Measurements from ENCODE around the gene ABI3BP. TPM values are rescaled to one million over a fixed set of nuclear protein-coding genes. Genes with fewer than 3 reads are reported as not detected.

Gene ABI3BP
- total RNA-seq, 6 donors from 2014 or later: 46.1 to 130 (median 101) TPM

- ATAC-seq (ENCODE audit: low FRiP score in 2 of 2) (no peak), DNase-seq (no peak)
- Histone ChIP-seq H3K4me3 (no peak overlapping the region), H3K4me1 (no peaks in the 10 kb centered on the region), H3K27me3 (no peaks in the 10 kb centered on the region), H3K27ac (no peak overlapping the region), H3K36me3 (no peaks in the 10 kb centered on the region), H3K9me3 (no peaks in the 10 kb centered on the region)
- WGBS, 2 donors: 64 to 67% methylated on average over 10 of the region's 10 CpGs
- no peak for TF ChIP-seq POLR2AphosphoS5 (IDR thresholded peaks at IDR 0.05)
- no peak for TF ChIP-seq EP300 (IDR thresholded peaks at IDR 0.05)
- TF ChIP-seq, protein P1, sequence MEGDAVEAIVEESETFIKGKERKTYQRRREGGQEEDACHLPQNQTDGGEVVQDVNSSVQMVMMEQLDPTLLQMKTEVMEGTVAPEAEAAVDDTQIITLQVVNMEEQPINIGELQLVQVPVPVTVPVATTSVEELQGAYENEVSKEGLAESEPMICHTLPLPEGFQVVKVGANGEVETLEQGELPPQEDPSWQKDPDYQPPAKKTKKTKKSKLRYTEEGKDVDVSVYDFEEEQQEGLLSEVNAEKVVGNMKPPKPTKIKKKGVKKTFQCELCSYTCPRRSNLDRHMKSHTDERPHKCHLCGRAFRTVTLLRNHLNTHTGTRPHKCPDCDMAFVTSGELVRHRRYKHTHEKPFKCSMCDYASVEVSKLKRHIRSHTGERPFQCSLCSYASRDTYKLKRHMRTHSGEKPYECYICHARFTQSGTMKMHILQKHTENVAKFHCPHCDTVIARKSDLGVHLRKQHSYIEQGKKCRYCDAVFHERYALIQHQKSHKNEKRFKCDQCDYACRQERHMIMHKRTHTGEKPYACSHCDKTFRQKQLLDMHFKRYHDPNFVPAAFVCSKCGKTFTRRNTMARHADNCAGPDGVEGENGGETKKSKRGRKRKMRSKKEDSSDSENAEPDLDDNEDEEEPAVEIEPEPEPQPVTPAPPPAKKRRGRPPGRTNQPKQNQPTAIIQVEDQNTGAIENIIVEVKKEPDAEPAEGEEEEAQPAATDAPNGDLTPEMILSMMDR (IDR thresholded peaks at IDR 0.05): no peak
- no peak for TF ChIP-seq POLR2A (IDR thresholded peaks at IDR 0.05)
Observed at GRCh38 chr3:100915706-100916495, 77.3 kb downstream of the ABI3BP start.

DNA sequence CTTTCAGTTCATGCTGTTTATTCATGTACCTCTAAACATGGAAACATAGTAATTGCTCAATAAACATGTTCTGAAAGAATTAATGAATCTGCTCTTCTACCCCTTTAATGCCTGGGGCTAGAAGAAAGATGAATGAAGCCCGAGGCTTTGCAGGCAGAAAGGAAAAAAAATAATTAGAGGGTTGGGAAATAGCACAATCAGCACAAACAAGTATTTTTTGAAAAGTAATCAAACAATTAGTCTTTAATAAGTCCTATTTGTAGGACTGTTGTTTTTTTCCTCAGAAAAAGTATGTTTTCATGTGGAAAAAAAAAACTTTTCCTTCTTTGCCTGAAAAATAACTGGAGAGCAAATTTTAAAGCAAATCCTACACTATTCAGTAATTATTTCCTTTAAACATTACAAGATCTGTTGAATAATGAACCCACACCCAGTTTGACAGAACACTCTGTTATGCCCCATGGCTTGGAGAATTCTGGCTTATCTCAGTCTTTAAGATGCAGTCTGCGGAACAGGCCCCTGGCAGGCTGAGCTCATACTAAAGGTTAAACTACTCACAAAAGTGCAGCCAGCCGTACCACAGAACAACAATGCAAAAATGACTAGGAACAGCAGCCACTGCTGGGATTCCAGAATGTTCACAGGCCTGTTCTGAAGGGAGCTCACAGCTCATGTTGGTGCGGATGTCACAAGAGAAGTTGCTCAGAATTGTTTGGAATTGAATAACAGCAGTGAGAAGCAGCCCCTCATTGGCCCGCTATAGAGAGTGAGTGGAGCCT lies 79.2 kb downstream of the ABI3BP start:
- DNase-seq (no peak), ATAC-seq (ENCODE audit: low FRiP score in 2 of 2) (peak; percentile 22 to 81)
- Histone ChIP-seq H3K36me3 (no peaks in the 10 kb centered on the region), H3K4me3 (no peak overlapping the region), H3K27ac (no peak overlapping the region), H3K9me3 (no peaks in the 10 kb centered on the region), H3K27me3 (no peaks in the 10 kb centered on the region), H3K4me1 (no peaks in the 10 kb centered on the region)
- WGBS, 2 donors: 80 to 84% methylated on average over 5 of the region's 5 CpGs
- TF ChIP-seq POLR2A (IDR thresholded peaks at IDR 0.05) (no peak), POLR2AphosphoS5 (IDR thresholded peaks at IDR 0.05) (no peak), EP300 (IDR thresholded peaks at IDR 0.05) (no peak)
- TF ChIP-seq, protein P1 (IDR thresholded peaks at IDR 0.05): no peak

- WGBS, 2 donors: 90 to 92% methylated on average over 4 of the region's 4 CpGs
- ATAC-seq (ENCODE audit: low FRiP score in 2 of 2) (no peak), DNase-seq (no peak)
- Histone ChIP-seq H3K27me3 (no peaks in the 10 kb centered on the region), H3K27ac (no peak overlapping the region), H3K9me3 (no peaks in the 10 kb centered on the region), H3K4me1 (no peaks in the 10 kb centered on the region), H3K4me3 (no peak overlapping the region), H3K36me3 (no peaks in the 10 kb centered on the region)
- TF ChIP-seq POLR2A (IDR thresholded peaks at IDR 0.05) (no peak), EP300 (IDR thresholded peaks at IDR 0.05) (no peak), POLR2AphosphoS5 (IDR thresholded peaks at IDR 0.05) (no peak)
- TF ChIP-seq, protein P1 (IDR thresholded peaks at IDR 0.05): no peak
Observed at GRCh38 chr3:100912976-100913545, 80.2 kb downstream of the ABI3BP start.

DNA sequence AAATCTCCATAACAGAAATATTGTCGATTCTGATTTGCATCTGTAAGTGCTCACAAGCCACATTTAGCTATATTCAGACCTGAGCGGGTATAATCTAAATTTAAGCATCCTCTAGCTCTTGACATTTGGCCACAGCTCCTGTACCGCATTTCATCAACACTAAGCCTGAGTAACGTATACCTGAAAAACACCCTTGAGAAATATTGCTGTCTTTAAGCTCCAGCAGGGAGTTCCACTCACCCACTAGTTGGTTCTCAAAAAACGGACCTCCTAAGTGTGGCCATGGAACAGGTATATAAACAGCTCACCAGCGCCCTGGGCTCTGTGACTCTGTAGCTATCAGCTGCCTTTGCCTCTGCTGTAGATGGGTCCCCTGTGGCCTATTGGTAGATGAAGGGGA lies 80.7 kb downstream of the ABI3BP start:
- no peaks in the 10 kb centered on the region for H3K4me1 ChIP-seq
- ATAC-seq (ENCODE audit: low FRiP score in 2 of 2) (peak in 1 of 2 donors; percentile 22), DNase-seq (no peak)
- H3K27me3 ChIP-seq: no peaks in the 10 kb centered on the region
- H3K36me3 ChIP-seq: no peaks in the 10 kb centered on the region
- TF ChIP-seq POLR2AphosphoS5 (IDR thresholded peaks at IDR 0.05) (no peak), EP300 (IDR thresholded peaks at IDR 0.05) (no peak), POLR2A (IDR thresholded peaks at IDR 0.05) (no peak)
- TF ChIP-seq, protein P1 (IDR thresholded peaks at IDR 0.05): no peak
- 94 to 95% methylated on average over 6 of the region's 6 CpGs for WGBS, 2 donors
- no peaks in the 10 kb centered on the region for H3K9me3 ChIP-seq
- no peak overlapping the region for H3K27ac ChIP-seq
- no peak overlapping the region for H3K4me3 ChIP-seq

All from upper lobe of left lung (tissue), 6 donors.